Osteoblast (primary cell): ENCODE results near the gene CD33. TPM values are rescaled to one million over a fixed set of nuclear protein-coding genes. Genes with fewer than 3 reads are reported as not detected.

Experiments
- DNase-seq: peaks from one replicate; pipeline ENCODE4 v3.0.0; 2011; ENCODE audit warnings: low spot score, mixed read lengths; ENCODE audit not compliant: insufficient read length; ENCODE audit errors: missing footprints
- H2AFZ ChIP-seq: 2 replicates; pipeline ENCODE4 v1.6.0; 2011; ENCODE audit warnings: mild to moderate bottlenecking, low read length
- H3K27ac ChIP-seq: 2 replicates; pipeline ENCODE4 v1.5.1; 2011; ENCODE audit warnings: mild to moderate bottlenecking, low read depth, low read length, moderate library complexity
- H3K27me3 ChIP-seq: 2 replicates; pipeline ENCODE4 v1.6.0; 2012; ENCODE audit warnings: mild to moderate bottlenecking, control low read depth, inconsistent platforms, low read length, moderate library complexity; ENCODE audit not compliant: insufficient read depth
- H3K36me3 ChIP-seq: 2 replicates; pipeline ENCODE4 v1.5.1; 2011; ENCODE audit warnings: mild to moderate bottlenecking, low read length, control low read depth, moderate library complexity; ENCODE audit not compliant: insufficient read depth
- H3K4me1 ChIP-seq: 2 replicates; pipeline ENCODE4 v1.5.1; 2011; ENCODE audit warnings: mild to moderate bottlenecking, low read length, control low read depth, moderate library complexity; ENCODE audit not compliant: insufficient read depth
- H3K4me2 ChIP-seq: 2 replicates; pipeline ENCODE4 v1.6.0; 2011; ENCODE audit warnings: mild to moderate bottlenecking, low read length; ENCODE audit not compliant: insufficient read depth
- H3K4me3 ChIP-seq: fragments of 200-600 bp; sonication (generic); 3 replicates; pipeline ENCODE4 v1.5.1; 2012; ENCODE audit warnings: mild to moderate bottlenecking, low read length, inconsistent platforms; ENCODE audit not compliant: insufficient read depth
- H3K79me2 ChIP-seq: 2 replicates; pipeline ENCODE4 v1.6.0; 2012; ENCODE audit warnings: mild to moderate bottlenecking, low read length, control low read depth, inconsistent platforms; ENCODE audit not compliant: insufficient read depth
- H3K9me3 ChIP-seq: 2 replicates; pipeline ENCODE4 v1.5.1; 2011; ENCODE audit warnings: low read depth, low read length, control low read depth
- H4K20me1 ChIP-seq: 2 replicates; pipeline ENCODE4 v1.6.0; 2012; ENCODE audit warnings: mild to moderate bottlenecking, low read length, control low read depth; ENCODE audit not compliant: insufficient read depth
- total RNA-seq: library from RNA; depleted of rRNA; stranded (reverse); fragments of >200 nt; gene quantifications from 2 replicates; pipeline ENCODE4 v1.2.3, GENCODE V29; 2012
- TF ChIP-seq, protein P1 (sequence below): IDR thresholded peaks from 2 replicates; pipeline ENCODE4 v1.5.1; 2011; ENCODE audit warnings: mild to moderate bottlenecking, low read depth, low read length, moderate library complexity; ENCODE audit errors: extremely low read depth

CD33 gene
- total RNA-seq, 1 donor: not detected

DNA sequence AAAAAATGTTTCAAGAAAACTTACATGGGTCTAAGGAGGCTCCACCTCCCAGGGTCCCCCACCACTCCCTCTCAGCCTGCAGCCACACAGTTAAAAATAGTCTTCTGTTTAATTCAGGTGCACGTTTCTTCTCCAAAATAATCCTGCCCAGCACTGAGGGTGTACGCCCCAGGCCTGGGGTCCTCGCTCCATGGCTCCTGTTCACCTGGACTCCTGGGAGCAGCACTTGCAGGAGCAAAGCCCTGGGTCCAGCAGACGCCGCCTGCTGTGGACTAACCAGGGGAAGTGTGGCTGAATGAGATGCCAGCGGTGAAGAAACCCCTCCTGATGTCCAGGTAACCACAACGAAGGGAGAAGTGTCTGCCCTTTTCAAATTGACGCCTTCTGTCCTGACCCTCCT is 41.3 kb upstream of the CD33 start:
- H3K79me2 ChIP-seq: no peaks in the 10 kb centered on the region
- no peaks in the 10 kb centered on the region for H4K20me1 ChIP-seq
- no peak overlapping the region for H3K4me2 ChIP-seq
- no peaks in the 10 kb centered on the region for H3K36me3 ChIP-seq
- DNase-seq: no peak
- H3K4me1 ChIP-seq: no peaks in the 10 kb centered on the region
- no peak overlapping the region for H3K4me3 ChIP-seq
- H2AFZ ChIP-seq: no peak overlapping the region
- H3K27me3 ChIP-seq: no peaks in the 10 kb centered on the region
- H3K27ac ChIP-seq: no peak overlapping the region
- no peaks in the 10 kb centered on the region for H3K9me3 ChIP-seq
- TF ChIP-seq, protein P1, sequence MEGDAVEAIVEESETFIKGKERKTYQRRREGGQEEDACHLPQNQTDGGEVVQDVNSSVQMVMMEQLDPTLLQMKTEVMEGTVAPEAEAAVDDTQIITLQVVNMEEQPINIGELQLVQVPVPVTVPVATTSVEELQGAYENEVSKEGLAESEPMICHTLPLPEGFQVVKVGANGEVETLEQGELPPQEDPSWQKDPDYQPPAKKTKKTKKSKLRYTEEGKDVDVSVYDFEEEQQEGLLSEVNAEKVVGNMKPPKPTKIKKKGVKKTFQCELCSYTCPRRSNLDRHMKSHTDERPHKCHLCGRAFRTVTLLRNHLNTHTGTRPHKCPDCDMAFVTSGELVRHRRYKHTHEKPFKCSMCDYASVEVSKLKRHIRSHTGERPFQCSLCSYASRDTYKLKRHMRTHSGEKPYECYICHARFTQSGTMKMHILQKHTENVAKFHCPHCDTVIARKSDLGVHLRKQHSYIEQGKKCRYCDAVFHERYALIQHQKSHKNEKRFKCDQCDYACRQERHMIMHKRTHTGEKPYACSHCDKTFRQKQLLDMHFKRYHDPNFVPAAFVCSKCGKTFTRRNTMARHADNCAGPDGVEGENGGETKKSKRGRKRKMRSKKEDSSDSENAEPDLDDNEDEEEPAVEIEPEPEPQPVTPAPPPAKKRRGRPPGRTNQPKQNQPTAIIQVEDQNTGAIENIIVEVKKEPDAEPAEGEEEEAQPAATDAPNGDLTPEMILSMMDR: no peak

DNA sequence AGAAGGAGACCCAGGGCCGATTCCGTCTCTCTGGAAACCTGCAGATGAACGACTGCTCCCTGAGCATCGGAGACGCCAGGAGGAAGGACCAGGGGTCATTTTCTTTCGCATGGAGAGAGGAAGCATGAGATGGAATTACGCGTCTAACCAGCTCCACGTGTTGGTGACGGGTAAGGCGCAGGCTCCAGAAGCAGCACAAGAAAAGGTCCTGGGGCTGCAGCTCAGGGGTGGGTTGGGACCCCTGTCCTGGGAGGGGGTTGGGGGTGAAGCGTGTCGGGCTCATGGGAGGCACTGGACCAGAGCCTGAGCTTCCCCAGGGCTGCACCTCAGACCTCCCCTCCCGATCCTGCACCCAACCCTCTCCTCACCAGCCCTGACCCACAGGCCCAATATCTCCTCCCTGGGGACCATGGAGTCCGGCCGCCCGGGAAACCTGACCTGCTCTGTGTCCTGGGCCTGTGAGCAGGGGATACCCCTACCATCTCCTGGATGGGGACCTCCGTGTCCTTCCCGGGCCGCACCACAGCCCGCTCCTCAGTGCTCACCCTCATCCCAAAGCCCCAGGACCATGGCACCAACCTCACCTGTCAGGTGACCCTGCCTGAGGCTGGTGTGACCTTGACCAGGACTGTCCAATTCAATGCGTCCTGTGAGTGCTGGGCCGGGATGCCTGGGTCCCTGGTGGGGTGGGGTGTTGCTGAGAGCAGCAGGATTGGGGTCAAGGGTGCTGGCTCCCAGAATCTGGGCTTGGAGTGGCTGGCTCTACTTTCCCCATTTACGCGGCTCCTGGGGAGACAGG is 39.6 kb upstream of the CD33 start:
- H3K36me3 ChIP-seq: no peaks in the 10 kb centered on the region
- no peaks in the 10 kb centered on the region for H3K4me1 ChIP-seq
- no peak overlapping the region for H3K4me3 ChIP-seq
- no peak for DNase-seq
- H3K27ac ChIP-seq: no peak overlapping the region
- TF ChIP-seq, protein P1: no peak
- no peaks in the 10 kb centered on the region for H3K27me3 ChIP-seq
- H3K4me2 ChIP-seq: no peak overlapping the region
- no peaks in the 10 kb centered on the region for H3K9me3 ChIP-seq
- H3K79me2 ChIP-seq: no peaks in the 10 kb centered on the region
- H2AFZ ChIP-seq: no peak overlapping the region
- no peaks in the 10 kb centered on the region for H4K20me1 ChIP-seq

DNA sequence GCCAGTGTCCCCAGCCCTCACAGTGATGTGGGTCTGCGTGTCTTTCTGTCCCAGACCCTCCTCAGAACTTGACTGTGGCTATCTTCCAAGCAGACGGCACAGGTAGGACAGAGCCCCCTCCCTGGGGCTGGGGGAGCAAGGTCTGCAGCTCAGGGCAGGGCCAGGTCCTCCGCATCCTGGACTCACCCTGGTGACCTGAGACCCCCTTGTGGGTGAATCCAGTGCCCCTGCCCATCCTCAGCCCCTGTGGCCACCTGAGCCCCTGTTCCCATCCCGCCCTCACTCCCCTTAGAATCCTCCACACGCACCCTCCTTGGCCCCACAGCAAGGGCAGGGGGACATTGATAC is 39.0 kb upstream of the CD33 start:
- H3K27ac ChIP-seq: no peak overlapping the region
- no peak overlapping the region for H3K4me3 ChIP-seq
- no peaks in the 10 kb centered on the region for H3K79me2 ChIP-seq
- TF ChIP-seq, protein P1: no peak
- H4K20me1 ChIP-seq: no peaks in the 10 kb centered on the region
- H3K9me3 ChIP-seq: no peaks in the 10 kb centered on the region
- H3K4me2 ChIP-seq: no peak overlapping the region
- no peak for DNase-seq
- H3K4me1 ChIP-seq: no peaks in the 10 kb centered on the region
- no peak overlapping the region for H2AFZ ChIP-seq
- H3K27me3 ChIP-seq: no peaks in the 10 kb centered on the region
- no peaks in the 10 kb centered on the region for H3K36me3 ChIP-seq

DNA sequence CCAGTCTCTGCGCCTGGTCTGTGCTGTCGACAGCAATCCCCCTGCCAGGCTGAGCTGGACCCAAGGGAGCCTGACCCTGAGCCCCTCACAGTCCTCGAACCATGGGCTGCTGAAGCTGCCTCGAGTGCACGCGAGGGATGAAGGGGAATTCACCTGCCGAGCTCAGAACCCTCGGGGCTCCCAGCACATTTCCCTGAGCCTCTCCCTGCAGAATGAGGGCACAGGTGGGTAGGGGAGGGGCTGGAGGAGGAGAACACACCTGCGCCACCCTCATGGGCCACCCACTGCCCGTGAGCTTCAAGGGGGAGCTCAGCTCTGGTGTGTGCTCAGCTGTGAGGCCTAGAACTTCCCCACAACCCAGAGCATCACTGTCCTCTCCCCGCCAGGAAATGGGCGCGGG is 38.6 kb upstream of the CD33 start:
- Histone ChIP-seq H3K79me2 (no peaks in the 10 kb centered on the region), H2AFZ (no peak overlapping the region), H3K9me3 (no peaks in the 10 kb centered on the region), H4K20me1 (no peaks in the 10 kb centered on the region), H3K27me3 (no peaks in the 10 kb centered on the region), H3K27ac (no peak overlapping the region), H3K4me1 (no peaks in the 10 kb centered on the region), H3K36me3 (no peaks in the 10 kb centered on the region), H3K4me3 (no peak overlapping the region), H3K4me2 (no peak overlapping the region)
- DNase-seq: no peak
- TF ChIP-seq, protein P1: no peak
